Activated CD4-positive, alpha-beta T cell treated with anti-CD3 and anti-CD28 coated beads, Interleukin-2, amount 50 U/mL, for 1 hour (primary cell): ENCODE data around the gene CC2D1A.

ENCODE experiments used
- DNase-seq: peaks from one replicate; pipeline ENCODE4 v3.0.0-alpha.2; 2020

CC2D1A gene

DNA sequence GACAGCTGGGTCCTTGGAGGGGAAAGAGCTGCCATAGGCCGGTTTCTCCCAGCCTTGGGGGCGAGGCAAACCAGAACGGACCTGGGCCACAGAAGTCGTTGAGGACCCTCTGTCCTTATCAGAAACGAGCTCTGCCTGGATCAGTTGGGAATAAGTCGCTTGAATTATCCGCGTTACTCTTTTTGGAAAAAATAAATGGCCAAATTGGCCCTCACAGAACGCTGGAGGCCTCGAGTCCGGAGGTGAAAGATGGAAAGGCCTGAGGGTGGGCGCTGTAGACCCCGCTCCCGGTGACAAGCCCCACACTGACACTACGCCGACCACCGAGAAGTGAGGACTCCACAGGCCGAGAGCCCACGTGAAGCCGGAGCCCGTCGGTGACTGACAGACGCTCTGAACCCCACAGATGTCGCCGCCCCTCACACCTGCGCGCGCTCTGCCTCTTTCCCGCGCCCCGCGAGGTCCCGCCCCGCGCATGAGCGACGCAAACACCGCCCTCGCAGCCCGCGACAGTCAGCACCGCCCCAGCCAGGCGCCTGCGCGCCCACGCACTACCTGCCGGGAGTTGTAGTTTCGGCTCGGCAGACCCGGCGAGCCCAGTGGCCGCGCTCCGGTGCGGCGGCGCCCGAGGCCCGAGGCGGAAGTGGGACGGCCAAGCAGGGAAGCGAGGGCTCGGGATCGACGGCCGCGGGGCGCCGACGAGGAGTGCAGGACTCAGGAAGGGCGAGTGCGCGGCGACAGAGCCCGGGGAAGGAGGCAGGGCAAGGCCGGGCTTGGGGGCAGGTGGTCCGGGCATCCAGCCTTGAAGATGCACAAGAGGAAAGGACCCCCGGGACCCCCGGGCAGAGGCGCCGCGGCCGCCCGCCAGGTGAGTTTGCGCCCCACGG, at the start of gene CC2D1A, which contains the start of gene BRME1:
CC2D1A (plus strand) TSS at position 568 of the 887 bp plus-strand sequence; CDS start at position 809, 241 bp downstream.
BRME1 (minus strand) TSS at position 484 of the 887 bp plus-strand sequence. CDS start 1,225 bp downstream, outside the sequence.
- peak; percentile 94 for DNase-seq

DNA sequence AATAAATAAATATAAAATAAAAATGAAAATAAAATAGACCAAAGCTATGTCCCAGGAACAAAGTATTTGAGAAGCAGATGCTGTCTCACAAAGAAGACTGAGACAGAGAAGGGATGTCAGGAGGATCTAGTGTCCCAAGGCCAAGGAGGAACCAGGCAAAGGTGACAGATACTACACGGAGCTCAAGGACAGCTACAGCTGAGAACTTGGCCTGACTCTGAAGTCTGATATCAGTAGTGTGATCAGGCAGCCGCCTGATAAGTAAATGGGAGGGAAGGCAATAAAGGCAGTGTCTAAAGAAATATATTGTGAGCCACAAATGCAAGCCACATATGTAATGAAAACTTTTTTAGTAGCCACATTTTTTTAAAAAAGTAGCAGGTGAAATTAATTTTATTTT, 49.5 kb upstream of the CC2D1A start:
- DNase-seq: no peak

DNA sequence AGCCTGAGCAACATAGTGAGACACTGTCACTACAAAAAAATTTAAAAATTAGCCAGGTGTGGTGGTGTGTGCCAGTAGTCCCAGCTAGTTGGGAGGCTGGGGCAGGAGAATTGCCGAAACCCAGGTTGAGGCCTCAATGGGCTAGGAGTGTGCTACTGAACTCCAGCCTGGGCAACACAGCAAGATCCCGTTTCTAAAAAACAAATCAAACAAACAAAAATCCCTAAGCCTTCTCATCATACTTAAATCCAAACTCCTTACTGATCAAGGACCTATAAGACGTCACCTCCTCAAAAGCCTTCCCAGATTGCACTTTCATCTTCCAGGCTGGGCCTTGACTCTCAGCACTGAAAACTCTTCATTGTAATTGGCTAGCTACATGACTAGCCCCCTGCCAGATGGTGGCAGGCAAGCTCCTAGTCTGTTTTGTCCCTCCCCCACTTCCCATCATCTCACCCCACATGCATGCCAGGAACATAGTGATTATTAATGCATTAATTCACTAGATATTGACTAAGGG, 46.6 kb upstream of the CC2D1A start:
- DNase-seq: no peak

DNA sequence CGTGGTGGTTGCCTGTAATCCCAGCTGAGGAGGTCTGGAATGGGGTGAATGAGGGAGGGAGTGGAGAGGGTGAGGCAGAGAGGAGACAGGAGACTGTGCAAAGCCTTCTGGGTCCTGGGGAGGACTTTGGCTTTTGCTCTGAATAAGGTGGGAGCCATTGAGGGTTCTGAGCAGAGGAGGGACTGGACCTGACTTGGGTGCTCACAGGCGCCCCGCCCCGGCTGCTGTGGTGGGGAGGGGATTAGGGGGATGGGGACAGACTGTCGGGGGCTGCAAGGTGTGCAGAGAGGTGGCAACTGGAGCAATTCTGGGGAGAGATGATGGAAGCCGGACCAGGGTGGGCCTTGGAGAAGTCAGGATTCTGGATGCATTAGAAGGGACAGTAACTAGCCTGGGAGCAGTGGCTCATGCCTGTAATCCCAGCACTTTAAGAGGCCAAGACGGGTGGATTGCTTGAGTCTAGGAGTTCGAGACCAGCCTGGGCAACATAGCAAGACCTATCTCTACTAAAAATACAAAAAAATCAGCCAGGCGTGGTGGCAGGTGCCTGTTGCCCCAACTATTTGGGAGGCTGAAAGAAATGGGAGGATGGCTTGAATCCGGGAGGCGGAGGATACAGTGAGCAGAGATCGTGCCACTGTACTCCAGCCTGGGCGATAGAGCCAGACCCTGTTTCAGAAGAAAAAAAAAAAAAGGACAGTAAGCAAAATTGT, 45.2 kb upstream of the CC2D1A start:
- DNase-seq: no peak

DNA sequence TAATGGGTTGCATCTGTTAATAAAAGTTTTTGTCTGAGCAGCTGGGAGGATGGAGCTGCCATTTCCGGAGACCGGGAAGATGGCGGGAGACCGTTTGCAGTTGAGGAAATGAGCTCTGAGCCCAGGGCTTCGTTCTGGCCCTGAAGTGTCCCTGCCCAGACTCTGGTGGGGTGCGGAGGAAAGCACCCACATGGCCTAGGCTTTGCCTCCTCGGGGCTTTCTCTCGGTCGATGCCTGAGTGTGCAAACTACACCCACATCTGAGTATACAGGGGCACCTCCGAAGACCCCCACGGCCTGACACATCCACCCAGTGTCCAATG, 44.6 kb upstream of the CC2D1A start:
- no peak for DNase-seq

DNA sequence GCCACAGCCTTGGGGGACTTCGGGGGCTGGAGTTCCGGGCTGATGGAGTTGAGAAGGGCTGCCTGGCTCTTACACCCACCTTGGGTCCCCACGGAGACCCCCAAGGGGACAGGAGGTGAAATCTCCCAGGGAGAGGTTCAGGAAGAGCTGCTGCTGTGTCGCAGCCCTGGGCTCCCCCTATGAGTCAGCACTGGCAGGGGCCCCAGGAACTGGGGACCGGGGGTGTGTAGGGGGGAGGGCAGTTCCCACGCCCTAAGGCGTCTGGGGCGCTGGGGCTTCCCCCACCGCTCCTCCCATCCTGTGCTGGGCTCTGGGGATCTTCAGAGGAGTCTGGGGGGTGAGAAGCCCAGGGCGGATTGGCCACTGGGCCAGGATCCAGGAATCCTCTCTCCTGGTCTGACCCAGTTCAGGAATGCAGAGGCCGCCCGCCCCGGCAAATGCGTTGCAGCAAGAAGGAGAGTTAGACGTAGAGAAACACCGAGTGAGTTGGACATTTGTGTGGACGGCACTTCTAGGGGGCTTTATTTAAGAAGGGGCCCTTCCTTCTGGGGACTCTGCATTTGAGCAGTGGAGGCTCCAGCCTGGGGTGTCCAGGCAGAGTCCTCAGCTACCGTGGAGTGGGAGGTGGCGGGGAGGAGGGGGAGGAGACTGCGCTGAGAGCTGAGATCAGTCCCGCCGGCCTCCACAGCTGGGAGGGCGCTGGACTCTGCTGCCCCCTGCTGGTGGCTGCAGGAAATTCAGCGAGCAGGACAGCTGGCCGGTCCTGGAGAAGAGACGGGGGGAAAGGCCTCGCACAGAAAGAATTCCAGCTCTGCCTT, 44.1 kb upstream of the CC2D1A start:
- DNase-seq: peak; percentile 85

DNA sequence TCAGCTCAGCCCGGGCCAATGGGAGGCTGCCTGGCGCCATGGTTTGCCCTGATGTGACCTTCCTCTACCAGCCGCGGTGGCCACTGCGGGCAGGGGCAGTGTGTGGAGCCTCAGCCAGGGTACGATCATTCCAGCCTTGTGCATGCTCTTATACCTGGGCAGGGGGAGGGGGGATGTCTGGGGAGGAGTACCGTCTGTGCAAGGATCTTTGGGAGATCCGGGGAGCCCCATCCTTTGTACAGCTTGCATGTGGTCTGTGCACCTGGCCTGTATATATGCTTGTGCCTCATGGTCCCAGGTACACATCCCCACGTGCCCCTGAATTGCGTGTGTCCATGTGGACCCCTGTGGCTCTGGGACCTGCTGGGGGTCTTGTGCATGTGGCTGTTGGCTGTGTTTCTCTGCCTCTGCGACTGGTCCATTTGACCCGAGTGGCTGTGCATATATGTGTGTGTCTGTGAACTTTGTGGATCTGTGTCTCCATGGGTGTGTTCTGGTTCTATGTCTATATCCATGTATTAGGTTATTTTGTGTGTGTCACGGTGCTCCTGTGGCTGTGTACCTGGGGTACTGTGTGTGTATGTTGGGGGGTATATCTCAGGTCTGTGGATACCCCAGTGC, 41.8 kb upstream of the CC2D1A start:
- no peak for DNase-seq

DNA sequence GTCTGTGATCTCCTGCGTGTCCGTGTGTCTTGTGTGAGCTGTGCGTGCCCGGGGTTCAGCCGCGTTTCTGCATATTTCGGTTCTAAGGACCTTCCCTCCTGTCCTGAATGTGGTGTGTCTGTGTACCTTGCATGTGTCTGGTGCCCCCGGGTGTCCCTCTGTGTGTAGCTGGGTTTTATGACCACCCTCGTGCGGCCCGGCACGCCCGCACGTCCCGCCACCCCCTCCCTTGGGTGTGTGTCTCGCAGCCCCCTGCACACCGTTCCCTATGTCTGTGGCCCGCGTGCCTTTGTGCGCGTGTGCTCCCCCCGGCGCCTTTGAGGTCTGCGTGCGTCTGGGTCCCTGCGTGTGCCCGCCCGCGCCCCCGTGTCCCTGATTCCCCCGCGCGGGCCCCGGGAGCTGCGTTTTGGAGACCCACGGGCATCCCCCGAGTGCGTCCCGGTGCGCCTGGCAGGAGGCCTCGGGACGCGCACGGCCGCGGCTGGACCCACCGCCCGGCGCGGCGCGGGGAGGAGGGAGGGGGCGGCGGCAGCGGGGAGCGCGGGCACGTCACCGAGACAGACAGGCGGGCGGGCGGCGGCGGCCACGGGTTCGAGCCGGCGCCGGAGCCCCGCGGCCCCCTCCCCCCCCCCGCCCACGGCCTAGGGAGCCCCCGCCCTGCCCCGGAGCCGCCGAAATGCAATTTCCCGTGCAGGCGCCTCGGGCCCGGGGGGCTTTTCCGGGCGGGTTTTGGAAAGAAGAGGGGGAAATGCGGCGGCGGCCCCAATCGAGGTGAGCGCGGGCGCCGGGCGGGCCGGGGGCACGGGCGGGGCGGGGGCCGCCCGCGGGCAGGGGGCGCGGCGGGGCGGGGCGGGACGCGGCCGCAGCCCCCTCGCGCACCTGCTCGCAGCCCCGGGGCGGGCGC, 41.1 kb upstream of the CC2D1A start:
- DNase-seq: no peak

DNA sequence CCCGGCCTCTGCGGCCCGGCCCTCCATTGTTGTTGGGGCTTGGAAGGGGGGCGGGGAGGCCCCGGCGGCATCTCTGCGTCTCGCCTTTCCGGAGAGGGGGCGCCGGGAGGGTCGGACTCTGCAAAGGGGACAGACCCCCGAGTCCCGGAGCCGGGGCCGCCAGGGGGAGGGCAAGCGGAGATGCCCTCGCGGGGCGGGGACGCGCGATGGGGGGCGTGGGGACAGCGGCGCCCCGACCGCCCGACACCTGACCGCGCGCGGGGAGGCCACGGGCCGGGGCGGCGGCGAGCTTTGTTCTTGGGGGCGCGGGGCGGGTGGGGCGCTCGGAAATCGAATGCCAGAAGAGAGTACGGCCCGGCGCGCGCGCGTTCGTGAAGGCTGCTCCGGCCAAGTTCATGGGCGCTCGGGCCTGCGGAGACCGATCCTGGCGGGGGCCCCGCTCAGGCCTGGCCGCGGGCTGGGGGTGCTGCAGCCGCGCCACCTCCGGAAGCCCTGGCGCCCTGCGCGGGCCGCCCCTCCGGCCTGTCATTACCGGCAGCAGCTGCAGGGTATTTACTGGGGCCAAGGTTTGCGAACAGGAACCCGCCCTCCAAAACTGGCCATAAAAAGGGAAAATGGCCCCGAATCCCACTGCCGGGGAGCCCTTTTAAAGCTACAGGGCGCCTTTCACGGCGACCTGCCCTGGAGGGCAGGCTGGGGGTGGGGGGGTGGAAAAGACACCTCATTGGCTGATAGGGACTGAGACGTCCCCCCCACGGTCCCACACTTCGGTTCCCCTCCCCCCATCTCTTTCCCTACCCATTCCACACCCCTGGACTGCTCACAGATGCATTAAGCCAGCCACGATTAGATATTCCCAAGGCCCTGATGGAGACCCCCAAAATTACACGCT, 40.2 kb upstream of the CC2D1A start:
- DNase-seq: no peak

DNA sequence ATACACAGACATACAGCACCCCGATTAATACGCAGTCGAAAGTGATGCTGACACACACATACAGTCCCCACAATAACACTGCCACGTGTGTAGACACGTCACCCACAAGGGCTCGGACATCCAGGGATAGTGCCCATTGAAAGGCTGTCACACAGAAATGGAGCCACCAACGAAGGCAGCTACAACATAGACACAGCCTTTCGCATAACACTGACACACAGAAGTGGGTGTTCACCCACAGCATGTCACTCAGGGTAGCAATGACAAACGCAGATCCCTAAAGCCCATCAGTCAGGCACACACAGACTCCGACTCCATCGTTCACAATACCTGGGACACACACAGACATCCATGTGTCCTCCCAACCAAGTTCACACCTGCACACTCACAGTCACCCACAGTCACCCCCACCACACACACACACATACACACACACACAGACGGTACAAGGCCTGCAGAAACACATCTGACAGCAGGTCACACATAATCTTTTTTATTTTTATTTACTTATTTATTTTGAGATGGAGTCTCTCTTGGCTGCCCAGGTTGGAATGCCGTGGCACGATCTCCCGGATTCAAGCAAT, 39.4 kb upstream of the CC2D1A start:
- DNase-seq: no peak

DNA sequence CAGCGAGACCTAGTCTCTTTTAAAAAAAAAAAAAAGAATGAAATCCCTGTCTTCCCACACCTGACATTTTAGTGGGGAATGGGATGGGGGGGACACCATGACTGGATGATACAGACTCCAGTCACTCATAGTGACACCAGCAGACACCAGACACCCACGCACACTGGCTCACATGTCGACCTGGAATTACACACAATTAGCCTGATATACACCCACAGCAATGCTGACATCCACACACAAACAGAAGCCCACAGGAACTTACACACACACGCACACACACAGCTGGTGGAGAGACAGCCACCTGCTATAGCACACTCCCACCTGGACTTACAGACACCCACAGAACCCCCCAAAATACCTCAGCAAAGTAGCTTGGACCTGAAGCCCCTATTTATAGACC, 37.3 kb upstream of the CC2D1A start:
- DNase-seq: no peak

DNA sequence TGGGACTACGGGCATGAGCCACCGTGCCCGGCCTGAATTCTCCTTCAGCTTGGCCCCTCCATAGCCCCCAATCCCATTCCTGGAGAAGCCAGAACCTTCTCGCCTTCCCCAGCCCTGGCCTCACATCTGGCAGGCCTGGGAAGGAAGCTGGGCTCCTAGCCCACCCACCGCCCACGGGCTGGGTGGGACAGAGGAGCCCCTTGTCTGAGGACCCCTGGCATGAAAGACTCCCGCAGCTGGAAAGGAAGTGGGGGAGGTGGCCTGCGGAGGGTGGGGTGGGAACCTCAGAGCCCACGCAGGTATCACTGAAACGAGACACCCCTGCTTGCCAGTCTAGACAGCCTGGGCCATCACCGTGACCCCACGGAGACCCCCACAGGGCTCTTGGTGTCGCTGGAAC, 36.7 kb upstream of the CC2D1A start:
- DNase-seq: no peak

DNA sequence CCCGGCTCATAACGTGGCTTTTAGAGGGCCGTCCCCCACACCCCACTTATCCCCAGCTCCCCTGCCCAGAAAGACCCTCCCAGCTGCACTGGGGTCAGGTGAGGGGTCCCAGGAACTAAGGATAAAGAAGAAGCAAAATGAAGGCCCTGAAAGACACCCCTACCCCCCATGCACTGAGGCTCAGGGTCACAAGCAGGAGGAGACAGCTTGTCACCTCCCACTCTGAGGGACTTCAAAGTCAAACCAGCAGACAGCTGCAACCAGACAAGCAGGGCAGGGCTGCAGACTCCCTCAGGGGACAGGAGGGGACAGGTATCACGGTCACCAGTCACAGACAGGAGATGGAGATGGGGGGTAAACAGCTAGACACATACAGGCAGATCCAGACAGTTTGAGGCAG, 35.1 kb upstream of the CC2D1A start:
- DNase-seq: no peak

DNA sequence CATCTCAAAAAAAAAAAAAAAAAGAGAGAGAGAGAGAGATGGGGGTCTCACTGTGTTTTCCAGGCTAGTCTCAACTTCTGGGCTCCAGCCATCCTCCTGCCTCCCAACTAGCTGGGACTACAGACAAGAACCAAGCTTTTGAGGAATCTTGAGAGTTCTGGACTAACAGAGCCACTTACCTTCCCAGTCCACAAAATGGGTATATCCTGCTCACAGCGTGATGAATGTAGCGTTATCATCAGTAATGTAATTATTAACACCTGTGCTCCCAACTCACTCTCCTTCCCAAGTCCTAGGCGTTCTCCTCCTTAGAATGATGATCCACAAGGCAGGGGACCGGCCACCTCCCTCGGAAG, 33.7 kb upstream of the CC2D1A start:
- DNase-seq: no peak

DNA sequence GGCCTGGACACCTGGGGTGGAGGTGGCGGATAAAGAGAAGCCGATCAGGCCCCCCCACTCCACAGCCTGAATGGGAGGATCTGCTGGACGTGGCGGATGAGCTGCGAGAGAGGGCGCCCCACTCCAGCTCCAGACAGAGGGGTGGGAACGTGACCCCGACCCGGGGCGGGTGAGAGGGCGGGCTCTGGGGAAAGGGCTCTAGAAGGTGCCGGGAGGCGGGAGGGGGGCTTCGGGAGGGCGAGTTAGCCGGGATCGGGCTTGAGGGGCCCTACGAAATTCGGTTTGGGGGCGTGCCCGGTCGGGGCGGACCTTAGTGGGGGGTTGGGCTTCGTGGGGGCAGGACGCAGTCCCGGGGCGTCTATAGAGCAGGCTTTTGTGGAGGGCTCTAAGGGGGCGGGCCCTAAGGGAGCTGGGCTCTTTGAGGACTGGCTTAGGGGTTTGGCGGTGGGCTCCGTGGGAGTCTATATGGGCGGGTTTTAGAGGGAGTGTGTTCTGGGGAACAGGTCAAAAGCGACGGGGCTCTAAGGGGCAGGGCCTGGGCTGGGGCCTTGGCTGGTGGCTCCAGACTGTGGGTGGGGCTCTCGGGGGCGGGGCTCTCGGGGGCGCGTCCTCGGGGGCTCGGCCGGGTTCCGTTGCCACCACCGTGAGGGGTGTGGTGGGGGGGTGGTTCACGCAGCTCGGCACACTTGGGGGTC, 33.2 kb upstream of the CC2D1A start:
- no peak for DNase-seq

DNA sequence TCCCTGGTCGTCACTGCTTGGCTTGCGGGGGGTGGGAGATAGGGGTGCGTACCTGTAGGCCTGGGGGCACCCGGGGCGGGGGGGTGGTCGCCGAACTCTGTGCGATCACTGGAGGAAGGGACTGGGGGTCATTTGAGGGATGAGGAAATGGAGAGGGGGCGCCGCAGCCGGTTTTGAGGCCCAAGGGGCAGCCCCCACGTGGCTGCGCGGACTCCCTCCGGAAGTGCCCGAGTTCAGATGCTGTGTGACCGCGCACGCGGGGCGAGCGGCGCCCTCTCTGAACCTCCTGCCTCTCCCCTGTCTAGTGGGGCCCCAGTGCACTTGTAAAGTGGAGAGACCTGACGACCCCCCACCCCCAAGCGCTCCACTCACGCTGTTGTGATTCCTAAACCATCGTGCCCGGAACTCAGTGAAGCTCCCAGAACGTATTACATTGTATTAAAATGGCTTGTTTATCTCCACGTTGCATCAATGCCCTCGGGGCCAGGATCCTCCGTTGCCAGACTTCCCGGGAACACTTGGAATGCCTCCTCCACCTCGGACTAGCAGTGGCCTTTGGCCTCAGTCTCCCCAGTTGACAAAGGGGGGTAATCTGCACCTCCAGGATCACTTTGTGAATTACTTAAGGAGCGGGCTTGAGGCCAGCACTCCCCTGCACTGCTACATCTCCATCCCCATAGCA, 32.0 kb upstream of the CC2D1A start:
- DNase-seq: no peak

DNA sequence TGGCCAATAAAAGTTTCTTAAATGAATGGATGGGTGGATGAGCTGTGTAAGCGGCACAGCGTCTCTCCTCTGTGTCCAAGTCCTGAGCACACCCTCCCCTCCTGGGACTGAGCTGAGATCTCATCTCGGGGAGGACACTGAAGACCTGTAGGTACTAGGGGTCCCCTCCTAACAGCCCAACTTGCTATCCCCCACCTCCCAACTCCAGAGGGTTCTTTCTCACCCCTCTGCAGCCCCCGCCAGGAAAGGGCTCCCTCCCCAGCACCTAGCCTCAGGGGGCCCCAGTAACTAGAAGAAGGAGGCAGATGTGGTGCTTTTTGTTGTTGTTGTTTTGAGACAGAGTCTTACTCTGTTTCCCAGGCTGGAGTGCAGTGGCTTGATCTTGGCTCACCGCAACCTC, 30.2 kb upstream of the CC2D1A start:
- no peak for DNase-seq

DNA sequence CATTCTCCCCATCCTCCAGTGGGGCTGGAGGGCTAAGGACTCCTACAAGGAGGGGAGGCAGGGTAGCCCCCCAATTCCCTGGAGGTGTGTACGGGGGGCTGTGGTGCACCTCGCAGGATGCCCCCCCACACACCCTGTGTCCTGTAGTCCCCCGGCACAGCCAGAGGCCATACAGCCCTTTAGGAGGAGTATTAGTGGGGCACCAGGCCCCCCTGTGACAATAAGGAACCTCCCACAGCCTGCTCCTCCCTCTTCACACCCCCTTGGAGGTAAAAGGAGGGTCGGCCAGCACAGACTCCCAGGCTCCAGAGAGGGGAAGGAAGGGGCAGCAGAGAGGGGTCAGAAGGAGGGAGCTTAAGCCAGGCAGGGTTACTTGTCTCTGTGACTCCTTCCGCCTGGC, 29.2 kb upstream of the CC2D1A start, which contains the start of gene NANOS3:
NANOS3 (plus strand) TSS at position 301 of the 400 bp plus-strand sequence. CDS start 115 bp downstream, outside the sequence.
- no peak for DNase-seq

DNA sequence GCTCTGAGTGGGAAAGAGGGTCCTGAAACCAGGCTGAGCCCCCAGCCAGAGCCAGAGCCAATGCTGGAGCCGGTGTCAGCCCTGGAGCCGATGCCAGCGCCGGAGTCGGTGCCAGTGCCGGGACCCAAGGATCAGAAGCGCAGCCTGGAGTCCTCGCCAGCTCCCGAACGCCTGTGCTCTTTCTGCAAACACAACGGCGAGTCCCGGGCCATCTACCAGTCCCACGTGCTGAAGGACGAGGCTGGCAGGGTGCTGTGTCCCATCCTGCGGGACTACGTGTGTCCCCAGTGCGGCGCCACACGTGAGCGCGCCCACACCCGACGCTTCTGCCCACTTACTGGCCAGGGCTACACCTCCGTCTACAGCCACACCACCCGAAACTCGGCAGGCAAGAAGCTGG, 28.7 kb upstream of the CC2D1A start:
- no peak for DNase-seq
